ENCODE measurements around the gene TBPL1.
"Not testable (repeated sequence)": the region's sequence is repeated elsewhere in the genome, so short reads cannot be mapped to it uniquely, and the experiment has no call there.

Gene TBPL1

GRCh38 chr6:133977983-133978895 lies 25.2 kb downstream of the TBPL1 start:
- DNase-seq: no peak

DNA sequence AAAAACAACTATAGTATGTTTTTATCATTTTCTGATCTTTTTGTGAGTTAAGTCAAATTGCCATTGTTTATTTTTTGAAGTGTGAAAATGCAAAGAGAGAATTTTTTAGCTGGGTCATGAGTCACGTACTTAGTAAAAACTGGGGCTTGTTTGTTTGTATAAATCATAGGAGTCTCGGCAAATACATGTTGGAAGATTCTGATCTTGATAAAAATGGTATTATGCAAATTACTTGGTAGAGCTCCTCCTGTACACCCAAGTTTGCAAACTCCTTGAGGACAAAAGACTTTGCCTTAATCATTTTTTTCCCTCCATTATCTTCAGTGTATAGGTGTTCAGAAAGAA lies 25.8 kb downstream of the TBPL1 start:
- DNase-seq: no peak

- DNase-seq: not testable (repeated sequence)
These were observed 26.4 kb downstream of the TBPL1 start for GRCh38 chr6:133979269-133979963.

- DNase-seq: no peak
These were observed 27.1 kb downstream of the TBPL1 start for GRCh38 chr6:133980168-133980567.

DNA sequence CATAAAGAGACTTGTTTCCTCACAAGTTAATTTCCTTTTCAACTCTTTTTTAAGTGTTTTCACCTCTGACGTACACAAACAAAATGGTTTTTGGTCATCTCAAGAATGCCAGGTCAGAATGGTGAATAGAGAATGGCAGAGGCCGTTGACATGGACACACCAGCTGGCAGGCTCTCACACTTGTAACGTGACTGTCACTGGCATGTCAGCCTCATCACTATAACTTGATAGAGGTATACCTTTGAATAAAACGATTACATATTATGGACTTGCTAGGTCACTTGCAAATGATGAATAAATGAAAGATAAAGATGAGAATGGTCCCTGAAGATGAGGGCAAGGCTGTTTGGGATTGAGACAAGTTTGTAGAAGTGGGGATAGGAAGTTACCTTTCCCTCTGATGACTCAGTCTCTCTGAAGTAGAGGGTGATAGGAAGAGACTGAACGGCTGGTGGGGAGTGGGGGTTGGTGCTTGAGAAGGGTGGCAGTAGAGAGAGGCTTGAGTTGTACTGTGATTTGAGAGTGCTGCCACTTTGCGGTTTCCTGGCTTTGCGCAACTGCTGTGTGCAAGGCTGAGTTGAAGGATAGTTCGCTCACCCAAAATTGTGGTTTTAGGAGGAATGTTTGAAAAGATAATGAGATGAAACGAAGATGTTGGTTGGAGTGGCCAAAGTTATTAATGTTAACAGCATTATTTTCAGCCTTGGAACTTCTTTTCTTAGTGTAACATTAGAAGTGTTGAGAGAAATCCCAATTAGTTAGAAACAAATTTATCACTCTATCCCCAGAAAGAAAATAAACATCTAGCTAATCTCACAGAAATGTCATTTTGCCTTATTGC lies 30.3 kb downstream of the TBPL1 start:
- DNase-seq: no peak

GRCh38 chr6:133985970-133986369 lies 32.9 kb downstream of the TBPL1 start:
- no peak for DNase-seq

DNA sequence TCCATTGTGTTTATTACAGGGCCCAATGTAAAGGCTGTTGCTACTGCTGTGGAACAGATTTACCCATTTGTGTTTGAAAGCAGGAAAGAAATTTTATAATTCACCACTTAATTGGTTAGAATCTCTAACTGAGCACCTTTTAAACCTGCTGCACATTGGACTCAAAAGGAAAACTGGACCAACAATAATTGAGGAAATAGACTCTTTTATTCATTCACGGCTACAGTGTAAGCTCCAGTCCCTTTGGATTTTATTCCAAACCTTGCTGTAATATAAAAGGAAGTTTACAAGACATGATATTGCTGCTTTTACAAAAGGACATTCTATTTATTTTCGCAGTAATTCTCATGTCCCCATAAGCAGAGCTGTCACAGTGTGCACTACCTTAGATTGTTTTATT lies 33.9 kb downstream of the TBPL1 start:
- DNase-seq: no peak

- no peak for DNase-seq
These were observed 36.5 kb downstream of the TBPL1 start for GRCh38 chr6:133989525-133989924.

DNA sequence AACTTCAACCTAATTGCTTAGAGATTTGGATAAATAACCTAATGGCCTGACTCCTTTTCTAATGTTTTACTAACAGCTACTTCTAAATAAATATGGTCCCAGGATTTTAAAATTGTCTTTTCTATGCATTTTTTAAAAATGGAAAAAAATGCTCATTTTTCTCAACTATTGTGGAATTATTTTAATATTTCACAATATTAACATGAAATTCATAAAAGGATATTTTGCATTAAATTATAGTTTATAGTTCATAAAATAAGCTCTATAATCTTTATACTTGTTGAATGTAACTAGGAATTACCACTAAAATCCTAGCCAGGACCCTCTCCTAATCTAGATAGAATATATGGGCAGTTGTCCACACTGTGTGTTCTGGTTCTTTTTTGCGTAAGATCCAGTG lies 37.3 kb downstream of the TBPL1 start:
- no peak for DNase-seq

- DNase-seq: no peak
These were observed 38.1 kb downstream of the TBPL1 start for GRCh38 chr6:133991096-133991593.

- DNase-seq: no peak
These were observed 40.1 kb downstream of the TBPL1 start for GRCh38 chr6:133992992-133993680.

- no peak for DNase-seq
These were observed 42.3 kb downstream of the TBPL1 start for GRCh38 chr6:133995296-133995695.

DNA sequence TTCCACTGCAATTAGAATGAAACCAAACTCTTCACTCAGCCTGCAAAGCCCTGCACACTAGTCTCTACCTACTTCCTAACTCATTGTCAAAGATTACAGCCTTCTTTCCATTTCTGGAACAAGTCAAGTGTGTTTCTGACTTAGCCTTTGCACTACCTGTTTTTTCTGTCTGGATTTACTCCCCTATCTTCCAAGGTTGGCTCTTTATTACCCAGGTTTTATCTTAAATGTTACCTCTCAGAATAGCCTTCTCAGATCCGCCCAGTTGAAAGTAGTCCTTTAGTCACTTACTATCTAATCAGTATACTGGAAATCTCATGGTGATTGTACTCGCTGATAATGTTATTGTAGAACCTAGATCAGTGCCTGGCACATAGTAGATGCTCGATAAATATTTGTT lies 42.7 kb downstream of the TBPL1 start:
- DNase-seq: no peak

DNA sequence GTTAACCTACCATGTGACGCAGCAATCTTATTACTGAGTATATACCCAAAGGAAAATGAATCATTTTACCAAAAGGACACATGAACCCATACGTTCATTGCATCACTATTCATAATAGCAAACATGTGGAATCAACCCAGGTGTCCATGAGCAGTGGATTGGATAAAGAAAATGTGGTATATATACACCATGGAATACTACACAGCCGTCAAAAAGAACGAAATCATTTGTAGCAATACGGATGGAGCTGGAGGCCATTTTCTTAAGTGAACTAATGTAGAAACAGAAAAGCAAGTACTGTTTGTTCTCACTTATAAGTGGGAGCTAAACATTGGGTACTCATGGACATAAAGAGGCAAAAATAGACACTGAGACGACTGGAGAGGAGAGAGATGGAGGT lies 44.2 kb downstream of the TBPL1 start:
- DNase-seq: no peak

DNA sequence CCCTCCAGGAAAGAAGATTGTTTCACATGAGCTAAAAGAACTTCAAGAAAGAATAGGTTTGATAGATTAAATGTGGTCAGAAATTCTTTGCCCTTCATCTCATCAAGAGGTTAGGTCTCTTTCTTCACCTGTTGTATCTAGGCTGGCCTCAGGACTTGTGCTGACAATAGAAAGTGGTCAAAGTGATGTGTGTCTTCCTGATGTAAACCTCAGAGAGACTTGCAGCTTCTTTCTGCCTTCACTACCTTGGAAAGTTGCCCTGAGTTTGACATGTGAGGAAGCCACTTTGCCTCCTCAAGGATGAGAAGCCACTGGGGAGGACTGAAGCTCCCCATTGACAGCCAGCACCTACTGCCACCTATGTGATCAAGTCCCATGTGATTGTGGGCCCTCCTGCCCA lies 46.3 kb downstream of the TBPL1 start:
- DNase-seq: no peak

DNA sequence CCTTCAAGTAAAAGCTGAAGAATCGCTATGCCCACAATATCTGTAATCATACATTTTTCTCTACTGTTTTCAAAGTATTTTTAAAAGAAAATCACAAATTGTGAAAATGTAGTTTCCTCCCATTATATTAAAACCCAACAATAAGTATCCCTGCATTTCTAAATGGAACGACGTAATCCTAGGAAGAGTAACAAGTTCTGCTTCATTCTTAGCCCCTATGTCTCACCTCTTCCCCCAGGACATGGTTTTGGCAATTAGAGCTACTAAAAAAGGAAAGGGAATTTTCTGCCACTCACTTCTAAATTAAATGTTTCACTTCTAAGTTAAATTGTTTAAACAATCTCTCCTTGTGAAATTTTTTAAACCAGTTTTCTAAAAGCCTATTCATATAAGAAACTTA lies 47.4 kb downstream of the TBPL1 start:
- no peak for DNase-seq

GRCh38 chr6:134002821-134003220 lies 49.8 kb downstream of the TBPL1 start:
- DNase-seq: no peak

- no peak for DNase-seq
These were observed 50.5 kb downstream of the TBPL1 start for GRCh38 chr6:134003542-134003951.

DNA sequence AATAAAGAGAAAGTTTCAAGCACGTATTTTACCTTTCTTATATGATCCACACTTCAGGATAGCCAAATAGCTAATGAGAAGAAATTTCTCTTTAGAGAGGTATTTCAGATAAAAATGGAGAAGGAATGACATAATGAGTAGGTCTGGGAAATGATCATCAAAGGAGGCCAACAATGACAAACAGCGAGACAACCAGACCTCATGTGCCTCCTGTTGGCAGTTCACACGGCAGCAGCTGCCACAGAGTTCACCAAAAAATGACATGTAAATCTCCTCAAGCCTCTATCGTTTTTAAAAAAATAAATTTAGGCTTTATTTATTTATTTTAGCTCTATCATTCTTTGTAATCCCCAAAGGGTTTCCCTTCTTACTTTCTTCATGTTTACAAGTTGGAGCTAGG lies 51.7 kb downstream of the TBPL1 start:
- no peak for DNase-seq

DNA sequence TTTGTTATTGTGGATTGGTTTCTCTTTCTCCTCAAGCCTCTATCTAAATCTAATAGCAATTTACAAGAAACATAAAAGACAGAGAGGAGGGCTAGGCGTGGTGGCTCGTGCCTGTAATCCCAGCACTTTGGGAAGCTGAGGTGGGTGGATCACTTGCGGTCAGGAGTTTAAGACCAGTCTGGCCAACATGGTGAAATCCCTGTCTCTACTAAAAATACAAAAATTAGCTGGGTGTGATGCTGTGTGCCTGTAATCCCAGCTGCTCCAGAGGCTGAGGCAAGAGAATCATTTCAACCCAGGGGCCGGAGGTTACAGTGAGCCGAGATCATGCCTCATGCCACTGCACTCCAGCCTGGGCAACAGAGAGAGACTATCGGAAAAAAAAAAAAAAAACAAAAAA lies 52.8 kb downstream of the TBPL1 start:
- no peak for DNase-seq

- peak; percentile 25 for DNase-seq
These were observed 54.1 kb downstream of the TBPL1 start for GRCh38 chr6:134007077-134007476.

- no peak for DNase-seq
These were observed 56.9 kb downstream of the TBPL1 start for GRCh38 chr6:134009876-134010275.

DNA sequence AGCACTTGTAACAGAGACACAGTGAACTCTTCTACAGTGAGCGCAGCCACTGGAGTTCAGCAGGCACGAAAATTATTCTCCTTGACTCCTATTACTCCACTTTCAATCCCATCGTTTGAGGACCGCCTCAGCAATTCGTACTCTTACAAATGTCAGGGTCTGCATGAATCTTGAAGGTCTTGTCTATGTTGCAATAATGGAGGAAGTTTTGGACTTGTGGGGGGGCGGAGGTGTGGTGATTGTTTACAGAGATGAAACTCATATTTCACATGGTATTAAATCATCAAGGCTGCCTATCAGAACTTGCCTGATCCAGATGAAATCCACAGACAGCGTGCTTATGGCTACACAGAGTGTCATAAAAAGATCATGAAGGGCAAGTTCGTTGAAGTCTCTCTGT lies 57.4 kb downstream of the TBPL1 start:
- DNase-seq: no peak
